Gastroesophageal sphincter (tissue), 3 donors: ENCODE measurements around the gene ANO2.

Experiments used
- EP300 ChIP-seq: sonication (generic); formaldehyde crosslinking; IDR thresholded peaks from one replicate; pipeline ENCODE4 v1.6.1; 2017; ENCODE audit warnings: antibody characterized with exemption, mild to moderate bottlenecking
- POLR2A ChIP-seq, 2 donors: fragments of 450-650 bp; IDR thresholded peaks; one replicate each; pipeline ENCODE4 v1.6.1; 2017; ENCODE audit warnings: antibody characterized with exemption in 2 of 2, mild to moderate bottlenecking in 2 of 2, moderate library complexity in 1 of 2
- TF ChIP-seq, protein P1 (sequence below), 4 experiments: fragments of 200-600 bp in 2 of 4; fragments of 450-650 bp in 2 of 4; sonication (generic) in 1 of 4; IDR thresholded peaks; one replicate each; pipeline ENCODE4 v1.5.1; 2017 to 2019; ENCODE audit warnings: antibody characterized with exemption in 4 of 4, mild to moderate bottlenecking in 2 of 4, moderate library complexity in 2 of 4

DNA sequence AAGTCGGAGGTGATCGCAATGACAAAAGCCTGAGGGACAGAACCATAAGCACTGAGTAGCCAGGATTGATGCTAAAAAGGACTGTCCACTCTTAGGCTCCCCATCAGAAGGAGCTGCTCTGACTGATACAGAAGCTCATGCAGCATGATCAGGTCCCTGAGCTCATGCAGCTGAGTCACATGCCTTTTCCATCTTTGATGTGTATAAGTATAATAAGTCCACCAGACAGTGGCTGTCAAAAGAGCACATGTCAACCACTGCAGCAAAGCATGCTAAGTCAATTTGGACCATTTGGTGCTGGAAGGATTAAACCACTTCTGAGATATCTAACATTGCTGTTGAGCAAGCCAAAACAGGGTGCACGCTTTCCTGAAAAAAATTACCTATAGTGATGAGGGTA lies 369.1 kb downstream of the ANO2 start:
- TF ChIP-seq, protein P1, sequence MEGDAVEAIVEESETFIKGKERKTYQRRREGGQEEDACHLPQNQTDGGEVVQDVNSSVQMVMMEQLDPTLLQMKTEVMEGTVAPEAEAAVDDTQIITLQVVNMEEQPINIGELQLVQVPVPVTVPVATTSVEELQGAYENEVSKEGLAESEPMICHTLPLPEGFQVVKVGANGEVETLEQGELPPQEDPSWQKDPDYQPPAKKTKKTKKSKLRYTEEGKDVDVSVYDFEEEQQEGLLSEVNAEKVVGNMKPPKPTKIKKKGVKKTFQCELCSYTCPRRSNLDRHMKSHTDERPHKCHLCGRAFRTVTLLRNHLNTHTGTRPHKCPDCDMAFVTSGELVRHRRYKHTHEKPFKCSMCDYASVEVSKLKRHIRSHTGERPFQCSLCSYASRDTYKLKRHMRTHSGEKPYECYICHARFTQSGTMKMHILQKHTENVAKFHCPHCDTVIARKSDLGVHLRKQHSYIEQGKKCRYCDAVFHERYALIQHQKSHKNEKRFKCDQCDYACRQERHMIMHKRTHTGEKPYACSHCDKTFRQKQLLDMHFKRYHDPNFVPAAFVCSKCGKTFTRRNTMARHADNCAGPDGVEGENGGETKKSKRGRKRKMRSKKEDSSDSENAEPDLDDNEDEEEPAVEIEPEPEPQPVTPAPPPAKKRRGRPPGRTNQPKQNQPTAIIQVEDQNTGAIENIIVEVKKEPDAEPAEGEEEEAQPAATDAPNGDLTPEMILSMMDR (IDR thresholded peaks at IDR 0.05), result no peak
- TF ChIP-seq POLR2A (IDR thresholded peaks at IDR 0.05) (no peak), EP300 (no peak)
